Activated B cell treated with CpG ODN at 0.5 μM for 24 hours (primary cell): ENCODE data around the gene RANGRF. TPM values are rescaled to one million over a fixed set of nuclear protein-coding genes. Genes with fewer than 3 reads are reported as not detected.

Experiments used
- total RNA-seq: library from RNA; stranded (reverse); gene quantifications from 2 replicates; pipeline ENCODE4 v1.2.3, GENCODE V29; 2022

RANGRF gene
- total RNA-seq, 1 donor from 2014 or later, result 50.1 TPM

Other genes with a start within 250 kb of the RANGRF start
- gene ALOX15B, start 249.6 kb upstream of the RANGRF start, total RNA-seq, result not detected in 2 replicates
- 1.4 and 1.5 TPM in 2 replicates for gene ALOX12B, start 201.0 kb upstream of the RANGRF start, total RNA-seq
- not detected in 2 replicates for gene ALOXE3, start 170.2 kb upstream of the RANGRF start, total RNA-seq
- 0.12 and 0.49 TPM in 2 replicates for gene HES7, start 164.6 kb upstream of the RANGRF start, total RNA-seq
- gene PER1, start 136.3 kb upstream of the RANGRF start, total RNA-seq, result 40.7 and 45.0 TPM in 2 replicates
- gene VAMP2, start 125.7 kb upstream of the RANGRF start, total RNA-seq, result 82.0 and 97.7 TPM in 2 replicates
- gene TMEM107, start 112.3 kb upstream of the RANGRF start, total RNA-seq, result 17.3 and 20.9 TPM in 2 replicates
- gene BORCS6, start 98.5 kb upstream of the RANGRF start, total RNA-seq, result 12.3 and 12.8 TPM in 2 replicates
- gene AURKB, start 78.1 kb upstream of the RANGRF start, total RNA-seq, result 1.7 and 3.0 TPM in 2 replicates
- gene CTC1, start 40.6 kb upstream of the RANGRF start, total RNA-seq, result 121 and 136 TPM in 2 replicates
- 121 and 126 TPM in 2 replicates for gene PFAS, start 39.4 kb upstream of the RANGRF start, total RNA-seq
- gene SLC25A35, start 6.7 kb downstream of the RANGRF start, total RNA-seq, result 6.7 and 7.3 TPM in 2 replicates
- gene ARHGEF15, start 21.6 kb downstream of the RANGRF start, total RNA-seq, result not detected in 2 replicates
- gene ODF4, start 51.2 kb downstream of the RANGRF start, total RNA-seq, result not detected in 2 replicates
- 3,512 and 4,174 TPM in 2 replicates for gene RPL26, start 94.5 kb downstream of the RANGRF start, total RNA-seq
- gene RNF222, start 109.2 kb downstream of the RANGRF start, total RNA-seq, result not detected in 2 replicates
- 64.6 and 82.6 TPM in 2 replicates for gene NDEL1, start 147.2 kb downstream of the RANGRF start, total RNA-seq